ENCODE results near the gene USP32.

Gene USP32

GRCh38 chr17:60167065-60167741 lies 224.7 kb downstream of the USP32 start:
- peak; percentile 92 for DNase-seq

DNA sequence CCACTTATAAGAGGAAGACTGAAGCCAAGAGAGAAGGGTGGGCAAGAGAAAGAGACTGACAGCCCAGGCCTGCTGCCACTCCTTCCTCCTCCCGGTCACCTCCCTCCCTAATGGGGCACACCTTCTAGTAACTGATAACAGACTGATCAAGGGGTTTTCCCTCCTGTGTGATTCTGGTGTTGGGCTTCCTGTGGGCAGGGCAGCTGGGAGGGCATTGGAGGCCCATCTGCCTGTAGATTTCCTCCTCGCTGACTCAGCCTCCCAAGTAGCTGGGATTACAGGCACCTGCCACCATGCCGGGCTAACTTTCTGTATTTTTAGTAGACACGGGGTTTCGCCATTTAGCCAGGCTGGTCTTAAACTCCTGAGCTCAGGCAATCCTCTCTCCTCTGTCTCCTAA lies 226.0 kb downstream of the USP32 start:
- DNase-seq: no peak

- DNase-seq: no peak
Observed at GRCh38 chr17:60165223-60165622, 226.7 kb downstream of the USP32 start.

DNA sequence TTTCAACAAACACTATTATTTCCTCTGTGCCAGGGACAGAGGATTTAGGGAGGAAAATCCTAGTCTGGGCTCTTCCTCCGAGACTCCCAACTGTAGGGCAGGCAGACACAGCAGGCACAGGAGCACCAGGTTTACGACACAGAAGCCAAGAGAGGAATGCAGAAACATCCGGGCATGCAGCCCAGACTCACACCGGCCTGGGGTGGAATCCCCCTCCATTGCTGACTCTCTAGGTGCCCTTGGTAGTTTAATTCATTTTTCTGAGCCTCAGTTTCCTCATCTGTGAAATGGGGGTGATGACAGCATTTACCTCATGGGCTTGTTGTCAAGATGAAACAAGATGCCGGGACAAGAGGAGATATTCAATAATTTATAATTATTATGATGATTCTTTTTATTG lies 227.2 kb downstream of the USP32 start:
- DNase-seq: no peak

DNA sequence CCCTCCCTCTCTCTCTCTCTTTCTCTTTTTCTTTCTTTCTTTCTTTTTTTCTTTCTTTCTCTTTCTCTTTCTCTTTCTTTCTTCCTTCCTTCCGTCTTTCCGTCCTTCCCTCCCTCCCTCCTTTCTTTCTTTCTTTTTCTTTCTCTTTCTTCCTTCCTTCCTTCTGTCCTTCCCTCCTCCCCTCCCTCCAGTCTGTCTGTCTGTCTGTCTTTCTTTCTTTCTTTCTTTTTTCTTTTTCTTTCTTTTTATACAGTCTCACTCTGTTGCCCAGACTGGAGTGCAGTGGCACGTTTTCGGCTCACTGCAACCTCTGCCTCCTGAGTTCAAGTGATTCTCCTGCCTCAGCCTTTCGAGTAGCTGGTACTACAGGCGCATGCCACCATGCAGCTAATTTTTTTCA lies 227.8 kb downstream of the USP32 start:
- no peak for DNase-seq

DNA sequence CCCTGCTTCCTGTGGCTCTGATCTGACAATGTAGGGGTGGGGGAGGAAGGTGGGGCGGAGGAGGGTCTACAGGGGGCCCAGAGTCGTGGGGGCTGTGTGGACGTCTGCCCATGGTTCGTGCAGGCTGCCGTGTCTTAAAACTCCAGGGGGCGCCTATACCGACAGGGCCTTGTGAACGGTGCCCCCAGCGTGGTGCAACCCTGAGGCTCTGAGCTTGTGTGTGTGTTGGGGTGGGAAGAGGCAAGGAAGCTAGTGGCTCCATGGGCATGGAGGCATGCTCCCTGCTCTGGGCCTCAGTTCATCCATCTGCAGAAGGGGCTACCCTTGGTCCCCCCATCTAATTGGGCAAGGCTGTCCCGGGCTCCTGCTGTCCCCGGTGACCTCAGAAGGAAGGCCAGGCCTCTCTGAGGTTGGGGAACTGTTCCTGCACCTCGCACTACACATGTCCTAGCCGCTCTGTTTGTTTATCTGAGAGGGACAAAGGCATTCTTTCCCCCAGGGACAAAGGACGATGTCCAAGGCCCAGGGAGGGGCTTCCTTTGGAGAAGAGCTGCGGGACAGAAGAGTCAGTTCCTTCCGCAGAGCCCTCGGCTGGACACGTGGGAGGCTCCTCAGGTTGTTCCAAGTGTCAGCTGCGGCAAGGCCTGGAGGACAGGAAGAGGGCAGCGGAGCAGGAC lies 228.7 kb downstream of the USP32 start:
- DNase-seq: no peak

DNA sequence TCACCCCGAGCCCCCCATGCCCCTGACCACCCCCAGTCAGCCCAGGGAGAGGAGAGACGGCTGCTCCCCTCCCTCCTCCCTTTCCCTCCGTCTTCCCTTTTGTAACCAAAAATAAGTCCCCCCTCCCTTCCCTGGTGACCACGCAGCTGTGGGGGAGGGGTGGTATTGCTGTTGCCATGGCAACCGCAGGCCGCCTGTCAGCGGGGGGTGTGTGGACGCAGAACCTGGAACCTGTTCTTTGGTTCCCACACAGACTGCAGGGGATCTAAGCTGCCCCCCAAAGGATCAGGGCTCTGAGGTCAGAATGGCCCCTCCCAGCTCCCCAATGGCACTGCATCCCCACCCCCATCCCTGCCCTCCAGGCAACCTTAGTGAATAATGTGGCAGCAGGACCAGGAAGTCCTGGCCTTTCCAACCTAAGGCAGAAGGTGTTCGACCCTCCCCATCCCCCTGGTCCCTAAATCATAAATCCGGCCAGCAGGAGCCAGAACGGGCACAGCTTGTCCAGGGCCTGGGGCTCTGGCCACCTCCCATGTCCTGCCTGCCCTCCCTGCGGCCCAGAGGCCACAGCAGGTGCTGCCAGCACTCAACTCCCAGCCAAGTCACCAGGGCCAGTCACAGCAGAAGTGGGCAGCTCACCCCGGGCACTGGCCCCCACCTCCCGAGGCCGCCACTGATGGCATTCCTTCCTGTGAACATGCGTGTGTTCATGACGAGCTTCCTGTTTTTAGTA lies 230.2 kb downstream of the USP32 start:
- no peak for DNase-seq

- no peak for DNase-seq
Observed at GRCh38 chr17:60160829-60161501, 231.0 kb downstream of the USP32 start.

DNA sequence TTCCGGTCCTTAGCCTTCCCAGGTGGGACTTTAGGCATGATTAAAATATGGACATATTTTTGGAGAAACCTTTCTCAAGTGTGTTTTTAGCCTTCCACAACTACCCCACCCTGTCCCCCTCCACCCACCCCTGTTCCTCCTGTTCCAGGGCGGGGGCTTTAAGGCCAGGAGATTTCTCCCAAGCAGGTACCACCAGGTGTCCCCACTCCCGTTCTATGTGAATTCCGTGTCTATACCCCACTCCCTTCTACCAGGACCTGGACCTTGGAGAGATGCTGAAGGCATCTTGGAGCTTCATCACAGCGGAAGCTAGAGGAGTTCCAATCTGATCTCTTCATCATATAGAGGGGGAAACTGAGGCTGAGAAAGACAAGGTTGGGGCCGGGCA lies 232.5 kb downstream of the USP32 start:
- DNase-seq: no peak

DNA sequence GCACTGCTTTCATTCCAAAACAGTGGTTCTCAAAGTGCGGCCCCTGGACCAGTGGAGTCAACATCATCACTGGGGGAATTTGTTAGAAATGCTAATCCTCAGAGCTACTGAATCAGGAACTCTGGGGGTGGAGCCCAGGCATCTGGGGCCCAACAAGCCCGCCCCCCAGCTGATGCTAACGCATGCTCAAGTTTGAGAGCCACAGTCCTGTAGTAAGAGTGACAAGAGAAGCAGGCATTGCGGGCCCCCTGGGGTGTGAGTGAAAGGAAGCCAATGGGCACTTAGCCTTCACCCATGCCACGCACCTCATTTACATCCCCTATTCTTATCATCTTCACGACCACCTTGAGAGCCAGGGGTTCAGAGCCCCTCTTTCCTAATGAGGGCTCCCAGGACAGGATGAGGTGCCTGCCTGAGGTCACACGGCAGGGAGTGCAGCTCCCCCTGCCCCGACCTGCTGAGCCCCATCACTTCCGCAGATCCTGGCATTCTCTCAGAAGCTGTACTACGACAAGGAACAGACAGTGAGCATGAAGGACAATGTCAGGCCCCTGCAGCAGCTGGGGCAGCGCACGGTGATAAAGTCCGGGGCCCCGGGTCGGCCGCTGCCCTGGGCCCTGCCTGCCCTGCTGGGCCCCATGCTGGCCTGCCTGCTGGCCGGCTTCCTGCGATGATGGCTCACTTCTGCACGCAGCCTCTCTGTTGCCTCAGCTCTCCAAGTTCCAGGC lies 233.0 kb downstream of the USP32 start:
- DNase-seq: no peak

GRCh38 chr17:60157487-60158040 lies 234.4 kb downstream of the USP32 start:
- DNase-seq: no peak

DNA sequence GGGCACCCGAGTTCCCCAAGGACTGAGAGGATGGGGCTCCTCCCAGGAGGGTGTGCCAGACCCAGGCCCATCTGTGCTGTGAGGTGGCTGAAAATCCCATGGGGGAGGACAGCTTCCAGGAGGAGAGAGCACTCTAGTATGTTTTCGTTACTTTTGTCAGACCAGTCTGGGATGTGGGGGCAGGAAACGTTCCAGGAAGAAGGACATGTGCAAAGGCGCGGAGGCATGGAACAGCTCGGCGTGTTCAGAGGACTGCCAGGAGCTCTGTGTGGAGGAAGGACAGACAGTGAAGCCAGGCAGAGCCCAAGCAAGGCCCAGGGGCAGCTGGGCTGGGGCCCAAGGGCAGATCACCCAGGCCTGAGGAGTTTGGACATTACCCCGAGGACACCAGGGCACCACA lies 235.2 kb downstream of the USP32 start:
- DNase-seq: no peak

- DNase-seq: no peak
Observed at GRCh38 chr17:60155815-60156214, 236.1 kb downstream of the USP32 start.

DNA sequence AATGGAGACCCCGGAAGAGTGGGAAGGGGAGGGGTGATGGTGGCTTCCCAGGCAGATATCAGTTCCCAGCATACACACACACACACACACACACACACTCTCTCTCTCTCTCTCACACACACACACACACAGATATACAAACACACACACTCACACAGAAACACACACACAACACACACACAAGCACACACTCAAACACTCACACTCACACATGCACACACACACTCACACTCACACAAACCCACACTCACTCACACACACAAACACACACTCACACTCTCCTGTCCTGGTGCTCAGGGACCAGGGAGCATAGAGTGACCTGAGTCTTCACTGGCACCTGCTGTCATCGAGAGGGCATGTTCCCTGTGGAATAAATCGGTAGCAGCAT lies 236.5 kb downstream of the USP32 start:
- DNase-seq: no peak

DNA sequence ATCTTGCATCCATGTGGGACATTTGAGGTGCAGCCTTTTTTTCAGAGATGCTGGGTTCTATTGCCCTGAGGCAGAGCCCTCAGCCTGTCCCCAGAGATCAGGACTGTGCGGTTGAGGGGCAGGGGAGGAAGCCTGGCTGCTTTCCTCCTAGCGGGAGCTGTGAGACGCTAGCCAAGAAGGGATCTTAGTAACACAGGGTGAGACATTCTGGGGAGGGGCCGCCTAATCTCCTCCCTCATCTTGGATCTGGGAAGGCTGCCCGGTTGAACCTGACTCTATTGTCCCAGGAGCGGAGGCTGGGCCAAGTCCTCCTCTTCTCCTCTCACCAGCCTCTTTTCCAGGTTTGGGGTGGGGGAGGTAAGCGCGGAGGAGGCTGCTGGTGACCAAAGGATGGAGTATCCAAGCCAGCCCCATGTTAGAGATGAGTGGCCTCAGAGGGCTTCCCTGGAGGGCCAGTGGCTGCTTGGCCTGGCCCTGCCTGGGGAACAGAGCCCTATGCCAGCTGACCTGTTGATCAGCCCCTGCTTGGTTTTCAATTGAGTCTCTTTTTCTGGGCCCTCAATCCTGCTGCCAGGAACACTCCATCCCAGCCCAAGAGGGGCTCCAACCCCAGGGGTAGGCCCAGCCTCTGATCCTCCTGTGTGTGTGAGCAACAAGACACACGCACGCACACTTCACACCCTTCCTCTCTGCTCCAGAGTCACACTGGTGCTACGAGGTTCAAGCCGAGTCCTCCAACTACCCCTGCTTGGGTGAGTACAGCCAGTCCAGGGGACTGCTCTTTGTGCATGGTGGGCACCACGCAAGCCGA lies 237.1 kb downstream of the USP32 start:
- peak; percentile 40 for DNase-seq

- DNase-seq: no peak
Observed at GRCh38 chr17:60153606-60154390, 238.1 kb downstream of the USP32 start.

DNA sequence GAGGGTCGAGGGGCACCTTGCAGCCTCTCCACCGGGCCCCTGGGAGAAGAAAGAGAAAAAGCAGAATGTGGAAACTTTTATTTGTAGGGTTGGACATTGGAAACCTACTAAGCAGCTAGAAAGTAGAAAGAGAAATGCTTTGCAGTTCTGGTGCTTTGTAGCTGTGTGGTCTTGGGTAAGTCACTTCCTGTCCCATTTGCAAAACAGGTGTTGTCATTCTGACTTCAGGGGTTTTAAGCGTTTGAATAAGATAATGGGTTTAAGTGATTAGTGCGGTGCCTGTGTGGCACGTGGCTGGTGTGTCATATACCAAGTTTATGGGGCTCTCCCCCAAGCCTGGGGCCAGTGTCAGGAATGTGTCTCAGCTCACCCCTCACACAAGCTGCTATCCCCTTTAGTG lies 240.6 kb downstream of the USP32 start:
- no peak for DNase-seq

GRCh38 chr17:60149691-60150582 lies 242.0 kb downstream of the USP32 start, which contains the start of gene CA4:
TSS of gene CA4 (plus strand) at chr17:60149973. CDS start at chr17:60150035, 62 bp downstream.
- peak; percentile 64 for DNase-seq

DNA sequence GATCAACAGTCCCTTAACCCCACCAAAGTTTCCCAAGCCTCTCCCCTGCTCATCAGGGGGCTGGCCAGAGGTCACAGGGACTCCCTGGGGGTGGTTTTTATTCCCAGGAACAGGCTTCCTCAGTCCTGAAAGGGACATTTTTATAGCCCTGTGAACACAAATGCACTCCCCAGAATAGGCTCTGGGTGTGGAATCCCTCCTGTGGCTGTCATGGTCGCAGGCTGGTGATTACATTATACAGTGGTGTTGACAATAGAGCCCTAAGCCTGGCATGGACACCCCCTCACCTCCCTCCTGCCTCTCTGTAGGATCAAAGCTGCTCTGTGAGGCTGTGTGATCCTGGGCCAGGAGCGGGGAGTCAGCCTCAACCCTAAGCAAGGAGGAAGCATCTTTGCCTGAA lies 243.6 kb downstream of the USP32 start:
- DNase-seq: no peak

Data from NCI-H1092 treated with DMSO at 0.1 percent for 48 hours (cell line).